OCI-LY7 (cell line): Measurements from ENCODE around the gene ZNF750. TPM values are rescaled to one million over a fixed set of nuclear protein-coding genes. Genes with fewer than 3 reads are reported as not detected.

Experiments used
- BruUV-seq: library from RNA; stranded (reverse); fragments of 400-500 nt; replicated peaks from 2 replicates; lab custom pipeline; 2021; lab: Mats Ljungman, UMichigan
- CTCF ChIA-PET: fragments of 300-600 bp; sonication (Branson Sonifier 250); formaldehyde crosslinking; loops from one replicate; lab custom pipeline; 2022; ENCODE audit warnings: antibody characterized with exemption; ENCODE audit not compliant: unreplicated experiment; lab: Charles Lee
- POLR2A ChIA-PET: fragments of 300-600 bp; sonication (Branson Sonifier 250); formaldehyde crosslinking; loops from one replicate; lab custom pipeline; 2022; ENCODE audit warnings: antibody characterized with exemption; lab: Charles Lee
- DNase-seq: peaks from one replicate; pipeline ENCODE4 v3.0.0-alpha.2; 2015; ENCODE audit warnings: low spot score
- H2AFZ ChIP-seq: fragments of 200-600 bp; sonication (generic), shearing (Covaris generic); 2 replicates; pipeline ENCODE4 v1.6.1; 2014; ENCODE audit warnings: mild to moderate bottlenecking, antibody characterized with exemption, low read length, moderate library complexity
- H3K27ac ChIP-seq: fragments of 200-600 bp; sonication (generic); 2 replicates; pipeline ENCODE4 v1.5.1; 2014; ENCODE audit warnings: mixed run types, low read depth, mild to moderate bottlenecking, moderate library complexity, low read length, inconsistent platforms; ENCODE audit not compliant: poor library complexity, severe bottlenecking
- H3K36me3 ChIP-seq: fragments of 200-600 bp; sonication (generic); 2 replicates; pipeline ENCODE4 v1.6.1; 2014; ENCODE audit warnings: mild to moderate bottlenecking, antibody characterized with exemption, low read length, moderate library complexity, mixed read lengths; ENCODE audit not compliant: insufficient read depth
- H3K4me1 ChIP-seq: fragments of 200-600 bp; sonication (generic); 2 replicates; pipeline ENCODE4 v1.5.1; 2014; ENCODE audit warnings: mild to moderate bottlenecking, low read length; ENCODE audit not compliant: insufficient read depth, poor library complexity, severe bottlenecking
- H3K4me2 ChIP-seq: fragments of 200-600 bp; sonication (generic); 2 replicates; pipeline ENCODE4 v1.6.1; 2014; ENCODE audit warnings: mild to moderate bottlenecking, low read length
- H3K4me3 ChIP-seq: fragments of 200-600 bp; sonication (generic); 2 replicates; pipeline ENCODE4 v1.5.1; 2014; ENCODE audit warnings: mild to moderate bottlenecking, low read depth, low read length; ENCODE audit not compliant: poor library complexity, severe bottlenecking
- H3K79me2 ChIP-seq: fragments of 200-600 bp; sonication (generic); 2 replicates; pipeline ENCODE4 v1.6.1; 2016; ENCODE audit warnings: low read depth, mild to moderate bottlenecking, low read length, moderate library complexity, mixed read lengths; ENCODE audit not compliant: insufficient read depth
- H3K9me2 ChIP-seq: fragments of 200-600 bp; sonication (generic); 2 replicates; pipeline ENCODE4 v1.6.1; 2016; ENCODE audit warnings: mild to moderate bottlenecking, low read length, mixed read lengths; ENCODE audit not compliant: insufficient read depth
- H3K9me3 ChIP-seq: fragments of 200-600 bp; sonication (generic); 2 replicates; pipeline ENCODE4 v1.6.1; 2014; ENCODE audit warnings: mild to moderate bottlenecking, mixed run types, low read length, mixed read lengths
- H4K20me1 ChIP-seq: fragments of 200-600 bp; sonication (generic); 2 replicates; pipeline ENCODE4 v1.6.1; 2014; ENCODE audit warnings: mild to moderate bottlenecking, antibody characterized with exemption, low read length, moderate library complexity, mixed read lengths; ENCODE audit not compliant: insufficient read depth
- CTCF ChIP-seq: fragments of 200-600 bp; sonication (generic); conservative IDR thresholded peaks from 2 replicates; pipeline ENCODE4 v1.5.1; 2014; ENCODE audit warnings: mild to moderate bottlenecking, antibody characterized with exemption, low read length, moderate library complexity, mixed read lengths
- EZH2phosphoT487 ChIP-seq: fragments of 200-600 bp; sonication (generic); IDR thresholded peaks from 2 replicates; pipeline ENCODE4 v1.6.1; 2018; ENCODE audit warnings: low read depth, borderline replicate concordance, mild to moderate bottlenecking, mixed run types, antibody characterized with exemption, low read length, moderate library complexity, mixed read lengths
- intact Hi-C: fragments of 100-400 bp; cut with micrococcal nuclease; formaldehyde crosslinking; loops from one replicate; pipeline ENCODE4 v1.10.0; 2022; ENCODE audit not compliant: unreplicated experiment
- total RNA-seq, 2 experiments: library from RNA; depleted of rRNA in 1 of 2; stranded (reverse); fragments of >200 nt in 1 of 2; shearing (Covaris generic) in 1 of 2; gene quantifications; 2 replicates each; pipeline ENCODE4 v1.2.3, GENCODE V29; 2014 to 2022

The ZNF750 gene
- total RNA-seq, 2 experiments from 2014 or later, result not detected

GRCh38 chr17:82876149-82876548 lies 36.3 kb upstream of the ZNF750 start:
- Histone ChIP-seq H3K4me3 (no peak overlapping the region), H3K9me3 (no peaks in the 10 kb centered on the region), H3K27ac (no peak overlapping the region), H3K79me2 (peaks cover 4% of the 10 kb centered on the region; the same call in 1 of the 2 replicates), H4K20me1 (no peaks in the 10 kb centered on the region), H2AFZ (no peak overlapping the region), H3K4me2 (no peak overlapping the region), H3K4me1 (peaks cover 43% of the 10 kb centered on the region), H3K9me2 (no peaks in the 10 kb centered on the region), H3K36me3 (peaks cover 16% of the 10 kb centered on the region; the same call in 1 of the 2 replicates)
- no peak for TF ChIP-seq CTCF
- TF ChIP-seq EZH2phosphoT487, result no peak
- DNase-seq, result no peak
- no TSS peak for BruUV-seq
- ChIA-PET POLR2A (interaction anchor here (0.8 to 1.9 kb wide), 3 partner anchors 9 to 34 kb away, joined by 3 to 9 read pairs (median 4); no protein-coding TSS in a partner anchor), CTCF (interaction anchor here (1.0 kb wide), 1 partner anchor 9 kb away, joined by 5 read pairs; no protein-coding TSS in a partner anchor)
- intact Hi-C loops, result no loop called here

- H4K20me1 ChIP-seq, result no peaks in the 10 kb centered on the region
- H3K9me3 ChIP-seq, result no peaks in the 10 kb centered on the region
- no peak overlapping the region for H3K4me2 ChIP-seq
- TF ChIP-seq EZH2phosphoT487 (no peak), CTCF (no peak)
- peaks cover 19% of the 10 kb centered on the region for H3K36me3 ChIP-seq
- no peak overlapping the region for H3K27ac ChIP-seq
- H3K4me1 ChIP-seq, result peaks cover 50% of the 10 kb centered on the region
- H2AFZ ChIP-seq, result no peak overlapping the region
- peaks cover 4% of the 10 kb centered on the region; the same call in 1 of the 2 replicates for H3K79me2 ChIP-seq
- no peak overlapping the region for H3K4me3 ChIP-seq
- POLR2A ChIA-PET, result interaction anchor here (0.8 to 1.9 kb wide), 4 partner anchors 10 to 81 kb away, joined by 3 to 9 read pairs (median 4); no protein-coding TSS in a partner anchor
- no TSS peak for BruUV-seq
- intact Hi-C loops, result no loop called here
- no peak for DNase-seq
- H3K9me2 ChIP-seq, result no peaks in the 10 kb centered on the region
- CTCF ChIA-PET, result no interaction called here
Observed at GRCh38 chr17:82875407-82875856, 35.6 kb upstream of the ZNF750 start.
